Neural cell (in vitro differentiated cells): ENCODE results near the gene CHKA.

Experiments
- EP300 ChIP-seq: fragments of 450-650 bp; conservative IDR thresholded peaks from 2 replicates; pipeline ENCODE4 v1.6.1; 2014; ENCODE audit warnings: antibody characterized with exemption, mild to moderate bottlenecking, moderate library complexity; ENCODE audit not compliant: poor library complexity, severe bottlenecking
- EZH2 ChIP-seq: fragments of 200-600, 300-800 bp; shearing (Covaris generic), sonication (generic); IDR thresholded peaks from 2 replicates; pipeline ENCODE4 v1.6.1; 2014; ENCODE audit warnings: antibody characterized with exemption, low read length, borderline replicate concordance, mild to moderate bottlenecking; ENCODE audit not compliant: insufficient read depth, poor library complexity, severe bottlenecking
- MXI1 ChIP-seq: fragments of 450-650 bp; conservative IDR thresholded peaks from 2 replicates; pipeline ENCODE4 v1.6.1; 2014; ENCODE audit warnings: antibody characterized with exemption, mild to moderate bottlenecking; ENCODE audit not compliant: poor library complexity, severe bottlenecking
- POLR2AphosphoS5 ChIP-seq: IDR thresholded peaks from 2 replicates; pipeline ENCODE4 v1.6.1; 2012
- RAD21 ChIP-seq: fragments of 450-650 bp; conservative IDR thresholded peaks from 2 replicates; pipeline ENCODE4 v1.6.1; 2014; ENCODE audit warnings: antibody characterized with exemption, mild to moderate bottlenecking, moderate library complexity
- REST ChIP-seq: IDR thresholded peaks from 2 replicates; pipeline ENCODE4 v1.6.1; 2012; ENCODE audit warnings: borderline replicate concordance
- SMC3 ChIP-seq: fragments of 450-650 bp; conservative IDR thresholded peaks from 2 replicates; pipeline ENCODE4 v1.6.1; 2014; ENCODE audit warnings: antibody characterized with exemption, mild to moderate bottlenecking, moderate library complexity; ENCODE audit not compliant: poor library complexity
- TF ChIP-seq, protein P1 (sequence below): fragments of 450-650 bp; IDR thresholded peaks from 2 replicates; pipeline ENCODE4 v1.5.1; 2014; ENCODE audit warnings: antibody characterized with exemption, mild to moderate bottlenecking, moderate library complexity; ENCODE audit not compliant: poor library complexity, severe bottlenecking

DNA sequence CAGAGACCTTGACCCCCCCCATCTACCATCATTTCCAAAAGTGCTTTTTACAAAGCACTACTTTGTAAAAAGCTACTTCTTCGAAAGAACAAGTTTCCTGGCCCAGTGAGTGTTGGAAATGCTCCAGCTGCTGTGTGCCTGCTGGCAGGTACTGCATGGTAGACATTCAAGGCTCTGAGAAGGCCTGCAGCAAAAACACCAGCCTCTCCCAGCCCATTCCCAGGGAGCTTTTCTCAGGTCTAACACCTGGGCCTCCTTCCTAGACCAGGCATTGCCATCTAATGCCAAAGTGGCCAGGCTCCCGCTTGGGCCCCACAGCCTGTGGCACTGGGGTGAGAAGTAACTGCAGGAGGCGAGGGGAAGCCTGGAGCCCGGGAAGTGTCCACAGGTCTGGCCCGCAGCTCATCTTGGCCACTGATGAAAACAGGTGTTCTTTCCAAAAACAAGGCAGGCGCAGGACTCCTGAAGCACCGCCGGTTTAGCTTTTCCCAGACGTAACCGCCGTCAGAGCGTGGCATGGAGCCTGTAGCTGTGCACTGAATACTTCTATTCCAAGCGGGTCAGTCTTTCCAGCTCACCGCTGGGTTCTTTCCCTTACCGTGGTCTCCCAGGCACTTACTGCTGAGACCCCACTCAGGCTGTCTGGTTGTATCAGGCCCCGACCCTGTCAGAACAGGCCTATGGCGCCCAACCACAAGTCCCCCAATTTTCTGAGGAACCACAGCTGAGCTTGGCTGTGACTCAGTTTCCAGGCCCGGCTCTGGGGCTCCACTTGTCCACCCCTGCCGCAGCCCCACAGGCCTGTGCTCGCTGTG is 83.6 kb downstream of the CHKA start:
- TF ChIP-seq, protein P1, sequence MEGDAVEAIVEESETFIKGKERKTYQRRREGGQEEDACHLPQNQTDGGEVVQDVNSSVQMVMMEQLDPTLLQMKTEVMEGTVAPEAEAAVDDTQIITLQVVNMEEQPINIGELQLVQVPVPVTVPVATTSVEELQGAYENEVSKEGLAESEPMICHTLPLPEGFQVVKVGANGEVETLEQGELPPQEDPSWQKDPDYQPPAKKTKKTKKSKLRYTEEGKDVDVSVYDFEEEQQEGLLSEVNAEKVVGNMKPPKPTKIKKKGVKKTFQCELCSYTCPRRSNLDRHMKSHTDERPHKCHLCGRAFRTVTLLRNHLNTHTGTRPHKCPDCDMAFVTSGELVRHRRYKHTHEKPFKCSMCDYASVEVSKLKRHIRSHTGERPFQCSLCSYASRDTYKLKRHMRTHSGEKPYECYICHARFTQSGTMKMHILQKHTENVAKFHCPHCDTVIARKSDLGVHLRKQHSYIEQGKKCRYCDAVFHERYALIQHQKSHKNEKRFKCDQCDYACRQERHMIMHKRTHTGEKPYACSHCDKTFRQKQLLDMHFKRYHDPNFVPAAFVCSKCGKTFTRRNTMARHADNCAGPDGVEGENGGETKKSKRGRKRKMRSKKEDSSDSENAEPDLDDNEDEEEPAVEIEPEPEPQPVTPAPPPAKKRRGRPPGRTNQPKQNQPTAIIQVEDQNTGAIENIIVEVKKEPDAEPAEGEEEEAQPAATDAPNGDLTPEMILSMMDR = no peak
- TF ChIP-seq EP300 = no peak
- TF ChIP-seq RAD21 = no peak
- TF ChIP-seq POLR2AphosphoS5 = no peak
- TF ChIP-seq EZH2 = no peak
- TF ChIP-seq MXI1 = no peak
- TF ChIP-seq REST = no peak
- TF ChIP-seq SMC3 = no peak
